ENCODE results near the gene KLK7.

Gene KLK7

GRCh38 chr19:50983625-50984292, at the start of gene KLK7:
TSS of gene KLK7 (minus strand) at chr19:50983917. CDS start at chr19:50982399, 1,518 bp downstream.
- DNase-seq (ENCODE audit: low read depth in 3 of 3, low spot score in 1 of 3): no peak

- DNase-seq (ENCODE audit: low read depth in 3 of 3, low spot score in 1 of 3): no peak
These were observed 48.1 kb upstream of the KLK7 start for GRCh38 chr19:51031880-51032225.

DNA sequence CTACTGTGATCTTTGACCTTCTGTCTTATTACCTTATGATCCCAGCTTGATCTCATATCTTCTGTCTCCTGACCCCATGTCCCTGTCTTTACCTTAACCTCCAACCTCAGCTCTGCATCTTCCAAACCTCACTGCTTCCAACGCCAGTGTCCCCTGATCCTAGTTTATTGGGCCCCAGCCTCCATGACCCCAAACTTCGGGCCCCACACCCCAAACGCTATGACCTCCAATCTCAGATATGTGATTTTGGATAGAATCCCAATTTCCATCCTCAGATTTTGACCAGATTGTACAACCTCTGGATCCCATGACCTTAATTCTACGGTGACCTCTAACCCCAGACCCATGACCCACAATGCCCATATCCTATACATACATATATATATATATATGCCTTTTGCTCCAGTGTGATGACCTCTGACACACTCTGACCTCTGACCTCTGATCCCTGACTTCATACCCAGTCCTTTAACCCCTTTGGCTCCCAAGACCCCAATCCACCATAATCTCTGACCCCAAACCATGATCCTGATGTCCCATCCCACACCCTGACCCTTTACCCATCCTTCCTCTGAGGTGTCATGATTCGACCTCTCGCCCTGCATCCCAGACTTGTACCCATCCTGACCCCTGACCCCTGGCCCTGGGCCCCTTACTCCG, 47.6 kb upstream of the KLK7 start:
- DNase-seq (ENCODE audit: low read depth in 3 of 3, low spot score in 1 of 3): no peak

DNA sequence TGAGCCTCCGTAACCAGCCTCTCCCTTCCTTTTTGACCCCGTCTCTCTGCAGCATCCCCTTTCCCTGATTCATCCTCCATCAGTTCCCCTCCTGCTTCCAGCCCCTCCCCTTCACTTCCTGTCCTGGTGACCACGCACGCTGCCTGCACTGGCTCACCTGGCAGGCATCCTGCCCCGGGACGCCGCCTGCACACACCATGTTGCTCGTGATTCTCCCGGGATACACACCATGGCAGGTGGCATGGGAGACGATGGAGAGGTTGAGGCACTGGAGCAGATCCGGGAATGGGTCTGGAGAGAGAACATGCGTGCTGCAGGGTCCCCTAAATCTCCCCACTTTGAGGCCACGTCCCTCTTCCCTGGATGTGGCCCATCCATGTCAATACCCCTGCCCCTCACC, 46.9 kb upstream of the KLK7 start:
- DNase-seq (ENCODE audit: low read depth in 3 of 3, low spot score in 1 of 3): no peak

GRCh38 chr19:51029718-51030117, 46.0 kb upstream of the KLK7 start:
- DNase-seq (ENCODE audit: low read depth in 3 of 3, low spot score in 1 of 3): no peak

DNA sequence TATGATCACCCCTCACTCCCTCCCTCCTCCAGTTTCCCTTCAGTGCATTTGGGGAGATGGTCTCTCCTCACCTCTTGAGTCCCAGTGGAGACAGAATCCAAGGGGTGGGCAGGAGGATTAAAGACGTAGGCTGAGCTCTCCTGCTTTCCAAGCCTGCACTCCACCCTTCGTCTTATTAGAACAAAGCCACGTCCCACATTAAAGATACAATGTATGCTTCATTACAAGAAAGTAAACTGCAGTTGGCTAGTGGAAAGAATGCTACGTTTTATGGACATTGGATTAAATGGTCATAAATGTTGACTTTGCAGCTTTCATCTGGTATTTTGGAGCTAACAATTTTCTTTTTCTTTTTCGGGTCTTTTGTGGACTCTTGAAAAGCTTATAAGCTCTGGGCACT, 44.2 kb upstream of the KLK7 start:
- DNase-seq (ENCODE audit: low read depth in 3 of 3, low spot score in 1 of 3): no peak

- DNase-seq (ENCODE audit: low read depth in 3 of 3, low spot score in 1 of 3): no peak
These were observed 43.5 kb upstream of the KLK7 start for GRCh38 chr19:51027126-51027806.

- no peak for DNase-seq (ENCODE audit: low read depth in 3 of 3, low spot score in 1 of 3)
These were observed 42.8 kb upstream of the KLK7 start, which contains the start of gene KLK11 for GRCh38 chr19:51026554-51026831. TSS of gene KLK11 (minus strand) at chr19:51026616. CDS start at chr19:51025631, 985 bp downstream.

DNA sequence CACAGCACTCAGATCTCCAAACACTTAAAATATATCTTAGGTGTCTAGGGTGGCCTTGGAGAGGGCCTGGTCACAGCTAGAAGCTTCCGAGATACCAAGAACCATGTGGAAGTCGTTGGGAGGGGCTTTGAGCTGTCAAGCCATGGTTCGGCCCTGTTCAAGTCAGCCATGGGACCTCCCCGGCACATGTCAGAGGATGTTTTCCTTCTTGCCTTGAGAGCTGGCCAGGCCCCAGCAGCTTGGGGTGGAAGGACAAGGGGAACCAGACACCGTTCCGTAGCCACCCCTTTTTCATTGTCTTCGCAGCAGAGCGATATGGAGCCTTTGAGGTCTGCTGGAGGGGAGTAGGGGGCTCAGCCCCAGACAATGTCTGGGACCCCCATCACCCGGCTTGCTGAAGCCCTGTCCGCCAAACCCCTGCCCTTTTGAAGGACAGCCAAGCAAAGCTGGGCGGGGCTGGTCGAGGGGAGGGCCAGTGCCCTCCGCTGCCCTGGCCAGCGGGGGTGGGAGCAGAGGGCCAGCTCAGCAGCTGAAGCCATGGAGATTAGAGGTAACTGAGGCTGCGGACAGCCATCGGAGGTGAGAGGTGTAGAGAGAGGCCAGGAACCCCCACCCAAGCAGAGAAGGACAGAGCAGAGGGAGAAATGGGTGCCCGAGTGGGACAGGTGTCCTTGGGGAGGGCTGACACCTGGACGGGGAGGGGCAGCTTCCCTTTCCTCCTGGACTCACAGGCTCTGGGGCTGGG, 42.3 kb upstream of the KLK7 start:
- no peak for DNase-seq (ENCODE audit: low read depth in 3 of 3, low spot score in 1 of 3)

GRCh38 chr19:51025401-51025800, 41.7 kb upstream of the KLK7 start:
- no peak for DNase-seq (ENCODE audit: low read depth in 3 of 3, low spot score in 1 of 3)

DNA sequence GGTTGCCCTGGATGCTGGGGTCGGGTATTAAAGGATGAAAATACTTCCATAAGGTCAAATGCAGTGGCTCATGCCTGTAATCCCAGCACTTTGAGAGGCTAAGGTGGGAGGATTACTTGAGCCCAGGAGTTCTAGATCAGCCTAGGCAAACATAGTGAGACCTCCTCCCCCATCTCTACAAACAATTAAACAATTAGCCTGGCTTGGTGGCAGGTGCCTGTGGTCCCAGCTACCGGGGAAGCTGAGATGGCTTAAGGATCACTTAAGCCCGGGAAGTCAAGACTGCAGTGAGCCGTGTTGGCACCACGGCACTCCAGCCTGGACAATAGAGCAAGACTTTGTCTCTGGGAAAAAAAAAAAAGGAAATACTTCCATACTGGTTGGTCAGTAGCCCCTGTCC, 41.2 kb upstream of the KLK7 start:
- no peak for DNase-seq (ENCODE audit: low read depth in 3 of 3, low spot score in 1 of 3)

GRCh38 chr19:51023946-51024345, 40.2 kb upstream of the KLK7 start:
- DNase-seq (ENCODE audit: low read depth in 3 of 3, low spot score in 1 of 3): no peak

GRCh38 chr19:51022526-51022925, 38.8 kb upstream of the KLK7 start:
- no peak for DNase-seq (ENCODE audit: low read depth in 3 of 3, low spot score in 1 of 3)

DNA sequence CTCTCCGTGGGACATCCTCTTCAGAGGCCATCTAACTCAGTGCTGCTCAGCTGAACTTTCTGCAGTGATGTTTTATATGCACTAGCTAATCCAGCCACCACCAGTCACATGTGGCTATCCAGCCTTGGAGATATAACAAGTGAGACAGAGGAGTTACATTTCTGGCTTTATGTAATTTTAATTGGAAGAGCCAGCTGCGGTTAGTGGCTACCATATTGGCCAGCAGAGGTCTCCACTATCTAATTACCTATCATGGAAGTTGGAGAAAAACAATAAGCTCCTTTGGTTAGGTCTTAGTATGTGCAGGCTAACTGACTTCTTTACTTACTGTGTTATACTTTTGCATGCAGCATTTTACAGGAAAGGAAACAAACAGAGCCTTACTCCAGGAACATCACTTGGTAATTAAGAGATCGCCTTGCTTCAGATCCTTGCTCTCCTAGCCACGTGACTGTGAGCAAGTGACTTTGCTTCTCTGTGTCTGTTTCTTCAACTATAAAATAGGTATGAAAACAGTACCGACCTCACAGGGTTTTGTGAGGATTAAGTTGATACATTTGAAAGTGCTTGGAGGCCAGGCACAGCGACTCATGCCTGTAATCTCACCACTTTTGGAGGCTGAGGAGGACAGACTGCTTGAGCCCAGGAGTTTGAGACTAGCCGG, 37.4 kb upstream of the KLK7 start:
- no peak for DNase-seq (ENCODE audit: low read depth in 3 of 3, low spot score in 1 of 3)

DNA sequence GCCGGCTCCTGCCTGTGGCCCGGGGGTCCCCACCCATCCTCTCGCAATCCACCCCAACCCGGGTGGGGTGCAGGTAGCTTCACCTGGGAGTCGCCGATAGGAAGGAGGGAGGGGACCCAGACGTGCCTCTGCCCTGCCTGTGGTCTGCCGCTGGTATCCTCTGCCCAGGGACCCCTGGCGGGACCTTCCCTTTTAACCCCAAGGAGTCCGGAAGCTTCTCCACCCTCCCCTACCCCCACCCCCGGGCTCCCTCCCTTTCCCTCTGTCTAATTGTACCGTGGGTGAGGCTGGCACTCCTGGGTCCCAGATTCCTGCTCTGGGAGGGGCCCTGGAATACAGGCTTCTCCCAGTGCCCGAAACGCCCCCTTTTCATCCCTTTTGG, 35.8 kb upstream of the KLK7 start, which contains the start of gene KLK10:
KLK10 (minus strand) TSS at position 166 of the 382 bp plus-strand sequence. CDS start 579 bp downstream, outside the sequence.
- no peak for DNase-seq (ENCODE audit: low read depth in 3 of 3, low spot score in 1 of 3)

GRCh38 chr19:51018745-51019543, 35.2 kb upstream of the KLK7 start:
- no peak for DNase-seq (ENCODE audit: low read depth in 3 of 3, low spot score in 1 of 3)

- DNase-seq (ENCODE audit: low read depth in 3 of 3, low spot score in 1 of 3): peak in 2 of 3 donors; percentile 5 to 61
These were observed 33.3 kb upstream of the KLK7 start for GRCh38 chr19:51016798-51017683.

- DNase-seq (ENCODE audit: low read depth in 3 of 3, low spot score in 1 of 3): no peak
These were observed 32.1 kb upstream of the KLK7 start for GRCh38 chr19:51015691-51016267.

DNA sequence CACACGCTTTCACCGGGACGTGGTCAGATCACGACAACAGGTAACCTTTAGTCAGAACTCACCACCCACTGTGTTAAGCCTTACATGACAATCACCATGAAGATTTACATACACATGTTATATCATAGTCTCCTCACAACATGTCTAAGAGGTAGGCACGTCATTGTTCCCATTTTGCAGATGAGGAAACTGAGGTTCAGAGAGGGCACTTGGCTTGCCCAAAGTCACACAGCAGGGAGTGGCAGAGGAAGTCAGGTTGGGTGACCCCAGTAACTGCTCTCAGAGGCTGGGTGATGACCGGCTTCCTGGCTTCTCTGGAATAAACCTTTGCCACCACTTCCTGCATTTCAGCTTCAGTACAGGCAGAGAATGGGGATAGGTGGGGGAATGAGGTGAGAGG, 30.5 kb upstream of the KLK7 start:
- no peak for DNase-seq (ENCODE audit: low read depth in 3 of 3, low spot score in 1 of 3)
